ENCODE results near the gene CD6. TPM values are rescaled to one million over a fixed set of nuclear protein-coding genes. Genes with fewer than 3 reads are reported as not detected.

The CD6 gene
- polyA plus RNA-seq, 2 donors, result 1.3 to 1.4 TPM

DNA sequence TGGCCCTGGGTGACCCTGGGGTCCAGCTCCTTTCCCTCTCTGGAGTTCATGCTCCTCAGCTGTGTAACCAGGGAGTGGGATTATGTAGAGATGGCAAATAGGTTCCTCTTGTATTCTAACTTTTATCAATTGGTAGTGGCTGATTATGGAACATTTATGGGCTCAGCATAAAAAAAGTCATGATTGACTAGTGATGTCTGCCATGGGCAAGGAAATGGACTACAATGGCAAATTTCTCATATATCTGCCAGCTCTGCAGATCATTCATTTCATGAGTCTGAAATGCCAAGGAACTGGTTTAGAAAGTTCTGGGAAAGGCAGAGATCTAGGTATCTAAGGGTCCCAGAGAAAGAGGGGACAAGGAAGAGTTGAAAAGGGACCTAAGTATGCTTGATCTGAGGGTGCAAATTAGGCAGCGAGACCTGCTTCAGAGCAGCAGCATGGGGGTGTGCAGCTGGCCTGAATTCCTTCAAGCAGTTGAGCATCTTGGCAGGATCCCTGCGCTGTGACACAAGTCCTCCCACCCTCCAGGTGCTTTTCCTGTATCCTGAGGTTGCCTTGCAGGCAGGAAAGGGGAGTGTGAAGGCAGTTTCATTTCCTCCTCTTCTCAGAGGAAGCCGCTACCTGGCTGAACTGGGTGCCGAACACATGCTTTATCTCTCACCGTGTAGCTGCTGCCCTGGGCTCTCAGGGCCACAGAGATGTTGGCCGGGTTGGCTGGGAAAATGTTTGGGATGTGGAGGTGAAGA is 29.9 kb upstream of the CD6 start:
- Histone ChIP-seq H3K4me1 (ENCODE audit: control insufficient read depth in 2 of 2, insufficient read depth in 2 of 2, low read length in 1 of 2) (peaks cover 3 to 26% of the 10 kb centered on the region in 2 donors), H3K4me3 (ENCODE audit: low read depth in 1 of 2, low read length in 2 of 2) (no peak overlapping the region), H3K27ac (ENCODE audit: low read depth in 2 of 2, low read length in 1 of 2) (peak overlapping the region; percentile 89 to 90), H3K9me3 (ENCODE audit: control insufficient read depth in 2 of 2, insufficient read depth in 1 of 2, low read depth in 1 of 2, low read length in 1 of 2) (no peaks in the 10 kb centered on the region), H3K36me3 (ENCODE audit: control insufficient read depth in 2 of 2, insufficient read depth in 2 of 2, low read length in 1 of 2) (peaks cover 5 to 11% of the 10 kb centered on the region in 2 donors), H3K27me3 (ENCODE audit: control insufficient read depth in 1 of 2, insufficient read depth in 2 of 2, low read length in 2 of 2) (no peaks in the 10 kb centered on the region)
- WGBS, 2 donors, result 55 to 64% methylated on average over 6 of the region's 6 CpGs

DNA sequence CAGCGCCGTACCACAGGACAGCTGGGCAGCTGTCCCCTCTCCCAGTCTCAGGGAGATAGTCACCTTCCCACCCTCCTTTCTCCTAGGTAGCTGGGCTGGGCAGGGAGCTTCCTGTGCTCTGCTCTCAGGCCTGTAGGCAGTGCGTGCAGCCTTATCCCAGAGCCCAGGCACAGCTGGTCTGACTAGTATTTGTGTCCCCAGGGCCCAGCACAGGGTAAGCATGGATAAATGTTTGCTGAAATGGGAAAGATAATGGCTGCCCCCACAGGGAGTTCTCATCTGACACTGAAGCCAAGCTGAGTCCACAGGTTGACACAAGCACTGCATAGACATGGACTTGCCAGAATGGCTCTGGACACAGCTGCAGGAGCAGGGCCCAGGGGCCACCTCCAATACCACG is 29.3 kb upstream of the CD6 start:
- H3K9me3 ChIP-seq (ENCODE audit: control insufficient read depth in 2 of 2, insufficient read depth in 1 of 2, low read depth in 1 of 2, low read length in 1 of 2), result no peaks in the 10 kb centered on the region
- no peaks in the 10 kb centered on the region for H3K27me3 ChIP-seq (ENCODE audit: control insufficient read depth in 1 of 2, insufficient read depth in 2 of 2, low read length in 2 of 2)
- peaks cover 3 to 26% of the 10 kb centered on the region in 2 donors for H3K4me1 ChIP-seq (ENCODE audit: control insufficient read depth in 2 of 2, insufficient read depth in 2 of 2, low read length in 1 of 2)
- H3K36me3 ChIP-seq (ENCODE audit: control insufficient read depth in 2 of 2, insufficient read depth in 2 of 2, low read length in 1 of 2), result peaks cover 5 to 9% of the 10 kb centered on the region in 2 donors
- H3K4me3 ChIP-seq (ENCODE audit: low read depth in 1 of 2, low read length in 2 of 2), result no peak overlapping the region
- H3K27ac ChIP-seq (ENCODE audit: low read depth in 2 of 2, low read length in 1 of 2), result peak overlapping the region; percentile 89 to 90
- 63 to 65% methylated on average over 4 of the region's 4 CpGs for WGBS, 2 donors

DNA sequence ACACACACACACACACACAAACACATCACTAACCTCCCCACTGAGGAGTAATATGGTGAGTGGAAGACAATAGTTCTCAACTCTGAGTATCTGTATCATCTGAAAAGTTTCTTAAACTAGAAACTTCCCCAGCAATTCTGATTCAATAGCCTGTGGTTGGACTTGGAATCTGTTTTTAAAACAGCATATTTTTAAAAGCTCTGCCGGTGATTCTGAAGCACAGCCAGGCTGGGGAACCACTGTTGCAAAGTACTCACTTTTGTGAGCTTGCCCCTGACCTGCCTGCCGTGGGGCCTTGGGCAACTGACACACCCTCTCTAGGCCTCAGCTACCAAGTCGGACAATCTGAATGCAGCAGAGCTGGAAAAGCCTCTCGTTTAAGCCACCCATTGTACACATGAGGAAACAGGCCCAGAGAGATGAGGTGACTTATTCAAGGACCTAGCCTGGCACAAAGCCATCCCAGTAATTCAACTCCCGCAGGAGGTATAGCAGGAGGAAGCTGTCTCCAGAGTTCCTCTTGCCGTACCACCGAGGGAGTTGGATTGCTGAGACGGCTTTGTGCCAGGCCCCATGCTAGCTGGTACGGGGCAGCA is 28.4 kb upstream of the CD6 start:
- Histone ChIP-seq H3K27me3 (ENCODE audit: control insufficient read depth in 1 of 2, insufficient read depth in 2 of 2, low read length in 2 of 2) (no peaks in the 10 kb centered on the region), H3K4me1 (ENCODE audit: control insufficient read depth in 2 of 2, insufficient read depth in 2 of 2, low read length in 1 of 2) (peaks cover 3 to 26% of the 10 kb centered on the region in 2 donors), H3K4me3 (ENCODE audit: low read depth in 1 of 2, low read length in 2 of 2) (no peak overlapping the region), H3K27ac (ENCODE audit: low read depth in 2 of 2, low read length in 1 of 2) (peak overlapping the region; percentile 89 to 94), H3K36me3 (ENCODE audit: control insufficient read depth in 2 of 2, insufficient read depth in 2 of 2, low read length in 1 of 2) (peaks cover 5 to 9% of the 10 kb centered on the region in 2 donors), H3K9me3 (ENCODE audit: control insufficient read depth in 2 of 2, insufficient read depth in 1 of 2, low read depth in 1 of 2, low read length in 1 of 2) (no peaks in the 10 kb centered on the region)
- WGBS, 2 donors, result 33 to 46% methylated on average over 9 of the region's 9 CpGs

DNA sequence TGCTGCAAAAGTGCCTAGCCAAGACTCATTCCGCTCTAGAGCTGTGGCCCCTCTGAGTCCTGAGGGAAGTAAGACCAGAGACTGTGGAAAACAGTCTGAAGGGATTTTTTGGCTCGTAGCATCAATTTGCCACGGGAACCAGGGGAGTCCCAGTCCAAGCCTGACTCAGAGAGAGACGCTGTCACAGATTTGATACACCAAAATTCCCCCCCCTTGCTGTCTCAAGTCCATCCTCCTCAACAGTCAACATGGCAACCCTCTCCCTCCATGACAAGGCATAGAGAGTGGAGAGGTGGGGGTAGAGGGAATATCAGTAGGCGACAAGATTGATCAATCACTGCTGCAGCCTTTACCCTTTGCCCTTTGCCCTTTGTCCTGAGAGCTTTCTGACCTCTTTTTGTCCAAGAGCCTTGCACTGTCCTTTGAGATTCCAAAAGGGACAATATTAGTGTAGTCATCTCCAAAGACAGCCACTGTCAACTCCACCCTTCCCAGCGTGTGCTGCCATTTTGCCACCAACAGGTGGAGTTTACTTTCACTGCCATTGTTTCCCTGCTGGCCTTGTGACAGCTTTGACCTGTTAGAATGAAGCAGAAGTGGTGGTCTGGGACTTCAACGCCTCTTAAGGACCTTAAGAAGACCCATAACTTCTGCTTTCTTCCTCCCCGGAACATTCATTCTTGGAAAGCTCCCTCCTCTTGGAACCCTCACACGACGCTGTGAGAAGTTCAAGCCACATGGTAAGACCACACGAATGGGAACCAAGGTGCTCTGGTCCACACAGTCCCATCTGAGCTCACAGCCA is 26.8 kb upstream of the CD6 start:
- no peak overlapping the region for H3K27ac ChIP-seq (ENCODE audit: low read depth in 2 of 2, low read length in 1 of 2)
- peaks cover 5 to 9% of the 10 kb centered on the region in 2 donors for H3K36me3 ChIP-seq (ENCODE audit: control insufficient read depth in 2 of 2, insufficient read depth in 2 of 2, low read length in 1 of 2)
- H3K4me3 ChIP-seq (ENCODE audit: low read depth in 1 of 2, low read length in 2 of 2), result no peak overlapping the region
- no peaks in the 10 kb centered on the region for H3K27me3 ChIP-seq (ENCODE audit: control insufficient read depth in 1 of 2, insufficient read depth in 2 of 2, low read length in 2 of 2)
- 85 to 86% methylated on average over 11 of the region's 11 CpGs for WGBS, 2 donors
- no peaks in the 10 kb centered on the region for H3K9me3 ChIP-seq (ENCODE audit: control insufficient read depth in 2 of 2, insufficient read depth in 1 of 2, low read depth in 1 of 2, low read length in 1 of 2)
- H3K4me1 ChIP-seq (ENCODE audit: control insufficient read depth in 2 of 2, insufficient read depth in 2 of 2, low read length in 1 of 2), result peaks cover 3 to 21% of the 10 kb centered on the region in 2 donors

DNA sequence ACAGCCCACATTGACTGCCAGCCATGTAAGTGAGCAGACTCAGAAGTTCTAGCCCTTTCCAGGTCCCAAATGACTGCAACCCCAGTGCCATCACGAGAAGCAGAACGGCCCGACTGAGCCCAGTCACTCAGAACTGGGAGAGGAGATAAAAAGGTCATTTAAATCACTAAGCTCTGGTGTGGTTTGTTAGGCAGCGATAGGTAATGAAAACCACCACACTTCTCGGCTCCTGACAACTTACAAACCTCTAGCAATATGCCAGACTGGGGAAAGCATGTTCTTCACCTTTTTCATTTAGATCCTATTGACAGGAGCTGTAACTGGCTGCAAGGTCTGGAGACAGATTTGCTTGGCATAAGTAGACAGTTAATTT is 26.2 kb upstream of the CD6 start:
- no peaks in the 10 kb centered on the region for H3K9me3 ChIP-seq (ENCODE audit: control insufficient read depth in 2 of 2, insufficient read depth in 1 of 2, low read depth in 1 of 2, low read length in 1 of 2)
- no peaks in the 10 kb centered on the region for H3K27me3 ChIP-seq (ENCODE audit: control insufficient read depth in 1 of 2, insufficient read depth in 2 of 2, low read length in 2 of 2)
- 89 to 96% methylated on average over 5 of the region's 5 CpGs for WGBS, 2 donors
- H3K27ac ChIP-seq (ENCODE audit: low read depth in 2 of 2, low read length in 1 of 2), result no peak overlapping the region
- peaks cover 3 to 21% of the 10 kb centered on the region in 2 donors for H3K4me1 ChIP-seq (ENCODE audit: control insufficient read depth in 2 of 2, insufficient read depth in 2 of 2, low read length in 1 of 2)
- peaks cover 5 to 9% of the 10 kb centered on the region in 2 donors for H3K36me3 ChIP-seq (ENCODE audit: control insufficient read depth in 2 of 2, insufficient read depth in 2 of 2, low read length in 1 of 2)
- no peak overlapping the region for H3K4me3 ChIP-seq (ENCODE audit: low read depth in 1 of 2, low read length in 2 of 2)

DNA sequence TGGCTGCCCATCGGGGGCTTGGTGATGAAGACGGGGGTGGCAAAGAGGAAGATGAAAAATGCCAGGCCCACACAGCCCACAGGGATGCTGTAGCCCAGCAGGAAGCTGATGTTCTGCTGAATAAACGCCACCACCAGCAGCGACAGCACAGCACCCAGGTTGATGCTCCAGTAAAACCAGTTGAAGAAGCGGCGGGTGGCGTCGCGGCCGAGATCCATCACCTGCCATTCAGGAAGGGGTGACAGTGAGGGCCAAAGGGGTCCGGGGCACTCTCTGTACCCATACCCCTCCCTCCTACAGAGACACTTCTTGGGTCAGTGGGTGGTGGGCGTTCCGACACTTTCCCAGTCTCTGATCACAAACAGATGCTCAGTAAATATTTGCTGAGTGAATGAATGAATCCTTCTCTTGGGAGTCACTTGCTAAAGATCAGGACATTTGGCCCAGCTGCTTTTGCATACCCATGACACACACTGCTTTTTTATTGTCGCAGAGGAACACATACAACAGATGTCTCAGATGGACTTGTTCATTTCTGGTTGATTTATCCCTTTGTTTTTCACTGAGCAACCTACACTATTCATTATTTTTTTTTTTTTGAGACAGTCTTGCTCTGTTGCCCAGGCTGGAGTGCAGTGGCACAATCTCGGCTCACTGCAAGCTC is 24.7 kb upstream of the CD6 start:
- Histone ChIP-seq H3K27me3 (ENCODE audit: control insufficient read depth in 1 of 2, insufficient read depth in 2 of 2, low read length in 2 of 2) (no peaks in the 10 kb centered on the region), H3K36me3 (ENCODE audit: control insufficient read depth in 2 of 2, insufficient read depth in 2 of 2, low read length in 1 of 2) (peaks cover 4 to 9% of the 10 kb centered on the region in 2 donors), H3K9me3 (ENCODE audit: control insufficient read depth in 2 of 2, insufficient read depth in 1 of 2, low read depth in 1 of 2, low read length in 1 of 2) (no peaks in the 10 kb centered on the region), H3K4me1 (ENCODE audit: control insufficient read depth in 2 of 2, insufficient read depth in 2 of 2, low read length in 1 of 2) (peaks cover 0 to 23% of the 10 kb centered on the region in 2 donors), H3K27ac (ENCODE audit: low read depth in 2 of 2, low read length in 1 of 2) (no peak overlapping the region), H3K4me3 (ENCODE audit: low read depth in 1 of 2, low read length in 2 of 2) (no peak overlapping the region)
- WGBS, 2 donors, result 85 to 87% methylated on average over 15 of the region's 15 CpGs

DNA sequence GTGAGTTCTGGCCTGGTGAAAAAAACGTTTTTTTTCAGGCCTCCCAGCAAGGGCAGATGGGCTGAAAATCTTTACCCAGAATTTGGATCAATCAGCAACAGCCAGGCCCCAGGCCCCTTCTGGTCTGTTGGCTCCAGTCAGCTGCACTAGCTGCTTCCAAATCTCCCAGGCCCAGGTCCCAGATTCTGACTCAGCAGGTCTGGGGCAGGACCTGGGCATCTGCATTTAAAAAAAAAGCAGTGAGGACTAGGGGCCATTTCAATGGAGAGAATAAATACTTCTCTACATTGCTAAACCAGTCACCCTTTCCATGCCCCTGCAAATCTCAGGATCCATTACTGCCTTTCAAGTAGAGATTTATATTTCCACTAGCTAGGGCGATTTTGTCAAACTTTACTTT is 23.8 kb upstream of the CD6 start:
- Histone ChIP-seq H3K27ac (ENCODE audit: low read depth in 2 of 2, low read length in 1 of 2) (no peak overlapping the region), H3K4me1 (ENCODE audit: control insufficient read depth in 2 of 2, insufficient read depth in 2 of 2, low read length in 1 of 2) (peaks cover 0 to 16% of the 10 kb centered on the region in 2 donors), H3K9me3 (ENCODE audit: control insufficient read depth in 2 of 2, insufficient read depth in 1 of 2, low read depth in 1 of 2, low read length in 1 of 2) (no peaks in the 10 kb centered on the region), H3K27me3 (ENCODE audit: control insufficient read depth in 1 of 2, insufficient read depth in 2 of 2, low read length in 2 of 2) (no peaks in the 10 kb centered on the region), H3K4me3 (ENCODE audit: low read depth in 1 of 2, low read length in 2 of 2) (no peak overlapping the region), H3K36me3 (ENCODE audit: control insufficient read depth in 2 of 2, insufficient read depth in 2 of 2, low read length in 1 of 2) (peaks cover 0 to 4% of the 10 kb centered on the region in 2 donors)
- WGBS, 2 donors, result 43 to 46% methylated on average over 2 of the region's 2 CpGs

DNA sequence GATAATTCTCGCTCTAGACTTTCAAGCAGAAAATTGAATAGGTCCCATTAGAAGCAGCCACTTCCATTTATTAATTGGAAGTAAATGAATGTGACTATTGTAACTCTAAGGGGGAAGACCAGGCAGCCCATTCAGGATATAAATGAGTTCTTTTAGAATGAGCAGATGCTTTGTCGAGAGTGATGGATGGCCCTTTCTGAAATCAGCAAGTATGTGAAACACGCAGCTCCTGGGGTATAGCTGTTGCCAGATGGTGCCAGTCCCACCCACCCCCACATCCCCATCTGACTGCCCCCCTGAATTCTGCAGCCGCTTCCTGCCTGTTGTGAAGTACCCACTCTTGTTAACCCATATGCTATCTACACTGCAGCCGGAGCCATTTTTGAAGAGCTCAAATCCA is 23.2 kb upstream of the CD6 start:
- H3K4me1 ChIP-seq (ENCODE audit: control insufficient read depth in 2 of 2, insufficient read depth in 2 of 2, low read length in 1 of 2), result peaks cover 0 to 15% of the 10 kb centered on the region in 2 donors
- WGBS, 2 donors, result 78 to 87% methylated on average over 5 of the region's 5 CpGs
- H3K27me3 ChIP-seq (ENCODE audit: control insufficient read depth in 1 of 2, insufficient read depth in 2 of 2, low read length in 2 of 2), result no peaks in the 10 kb centered on the region

DNA sequence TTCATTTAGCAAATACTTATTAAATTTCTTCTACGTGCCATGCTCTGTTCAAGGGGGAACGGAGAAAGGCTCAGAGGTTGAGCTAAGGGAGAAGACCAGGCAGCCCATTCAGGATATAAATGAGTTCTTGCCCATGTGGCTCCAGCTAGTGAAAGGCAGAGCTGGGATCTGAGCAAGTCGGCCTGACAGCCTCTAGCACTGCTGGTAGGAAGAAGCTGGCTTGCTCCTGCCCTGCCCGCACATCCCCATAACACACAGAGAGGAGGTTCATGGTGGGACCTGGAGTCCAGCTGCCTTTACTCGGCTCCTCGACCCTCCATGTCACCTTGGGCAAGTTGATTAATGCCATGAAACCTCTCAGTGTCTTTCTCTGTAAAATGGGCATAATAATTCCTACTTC is 21.5 kb upstream of the CD6 start:
- Histone ChIP-seq H3K4me1 (ENCODE audit: control insufficient read depth in 2 of 2, insufficient read depth in 2 of 2, low read length in 1 of 2) (peaks cover 0 to 11% of the 10 kb centered on the region in 2 donors), H3K9me3 (ENCODE audit: control insufficient read depth in 2 of 2, insufficient read depth in 1 of 2, low read depth in 1 of 2, low read length in 1 of 2) (no peaks in the 10 kb centered on the region), H3K4me3 (ENCODE audit: low read depth in 1 of 2, low read length in 2 of 2) (no peak overlapping the region), H3K27me3 (ENCODE audit: control insufficient read depth in 1 of 2, insufficient read depth in 2 of 2, low read length in 2 of 2) (no peaks in the 10 kb centered on the region), H3K27ac (ENCODE audit: low read depth in 2 of 2, low read length in 1 of 2) (no peak overlapping the region), H3K36me3 (ENCODE audit: control insufficient read depth in 2 of 2, insufficient read depth in 2 of 2, low read length in 1 of 2) (peaks cover 0 to 4% of the 10 kb centered on the region in 2 donors)
- WGBS, 2 donors, result 78% methylated on average over 6 of the region's 6 CpGs

More for the DNA sequence above, 23.2 kb upstream of the CD6 start:
- H3K4me3 ChIP-seq (ENCODE audit: low read depth in 1 of 2, low read length in 2 of 2), result no peak overlapping the region
- H3K27ac ChIP-seq (ENCODE audit: low read depth in 2 of 2, low read length in 1 of 2), result no peak overlapping the region
- no peaks in the 10 kb centered on the region for H3K9me3 ChIP-seq (ENCODE audit: control insufficient read depth in 2 of 2, insufficient read depth in 1 of 2, low read depth in 1 of 2, low read length in 1 of 2)
- peaks cover 0 to 4% of the 10 kb centered on the region in 2 donors for H3K36me3 ChIP-seq (ENCODE audit: control insufficient read depth in 2 of 2, insufficient read depth in 2 of 2, low read length in 1 of 2)
